HL-60/S4 treated with phorbol 12-myristate 13-acetate at 8.2 ng/mL for 4 days and 3 days (cell line): ENCODE results near the gene MYH7.
"Not testable (repeated sequence)": the region's sequence is repeated elsewhere in the genome, so short reads cannot be mapped to it uniquely, and the experiment has no call there.

ENCODE experiments used
- in situ Hi-C: fragments of 300-500 bp; cut with MboI; formaldehyde crosslinking; loops from 2 replicates; pipeline ENCODE4 v1.15.0; 2022; ENCODE audit warnings: low sequenced_read_pairs

The MYH7 gene

DNA sequence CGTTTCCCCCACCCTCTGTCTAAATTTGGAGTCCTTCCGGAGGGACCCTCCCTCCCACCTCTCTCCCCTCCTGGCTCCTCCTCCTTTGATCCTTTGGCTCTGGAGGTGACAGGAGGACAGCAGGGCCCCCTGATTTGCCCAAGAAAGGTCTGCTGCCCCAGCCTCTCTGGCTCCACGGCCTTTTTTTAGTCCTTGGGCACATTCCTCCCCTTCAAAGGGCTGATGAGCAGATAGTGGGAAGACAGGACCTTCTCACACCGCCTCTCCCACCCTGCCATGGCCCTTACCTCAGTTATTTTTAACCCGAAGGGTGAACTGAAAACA lies 27.2 kb downstream of the MYH7 start:
- in situ Hi-C loops: no loop called here

DNA sequence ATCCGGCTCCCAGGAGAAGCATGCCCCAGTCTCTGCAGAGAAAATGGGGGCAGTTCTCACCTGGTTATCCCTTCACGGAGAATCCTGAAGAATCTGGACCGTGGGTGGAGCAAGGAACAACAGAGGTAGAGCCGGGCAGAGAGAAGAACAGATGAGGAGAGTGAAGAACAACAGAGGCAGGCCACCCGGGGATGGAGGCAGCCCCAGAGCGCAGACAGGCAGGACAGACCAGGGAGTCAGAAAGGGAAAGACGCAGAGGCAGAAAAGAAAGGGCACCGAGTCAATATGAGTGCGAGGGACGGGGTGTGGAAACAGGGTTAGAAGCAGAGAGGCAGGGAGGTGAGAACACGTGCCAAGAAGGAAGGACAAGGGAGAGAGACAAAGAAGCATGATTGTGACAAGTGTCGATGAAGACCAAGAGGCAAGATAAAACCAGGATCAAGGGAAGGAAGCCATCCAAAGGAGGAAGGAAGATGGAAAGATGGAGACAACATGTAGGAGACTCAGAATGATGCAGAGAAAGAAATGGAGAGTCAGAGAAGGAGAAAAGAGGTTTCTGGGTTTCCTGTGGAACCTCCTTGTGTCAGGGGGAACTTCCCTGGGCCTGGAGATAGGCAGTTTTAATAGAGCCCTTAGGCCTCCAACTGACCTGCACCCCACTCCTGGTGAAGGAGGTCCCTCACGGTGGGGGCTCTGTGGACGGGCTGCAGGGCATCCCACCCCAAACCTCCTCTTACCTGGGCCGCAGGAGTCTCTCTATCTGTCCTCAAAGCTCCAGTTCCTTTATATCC lies 27.7 kb downstream of the MYH7 start, which contains the start of gene MYH6:
Gene MYH6, minus strand, starts transcription at position 758 of the 791 bp plus-strand sequence. CDS start 1,050 bp downstream, outside the sequence.
- in situ Hi-C loops: no loop called here

DNA sequence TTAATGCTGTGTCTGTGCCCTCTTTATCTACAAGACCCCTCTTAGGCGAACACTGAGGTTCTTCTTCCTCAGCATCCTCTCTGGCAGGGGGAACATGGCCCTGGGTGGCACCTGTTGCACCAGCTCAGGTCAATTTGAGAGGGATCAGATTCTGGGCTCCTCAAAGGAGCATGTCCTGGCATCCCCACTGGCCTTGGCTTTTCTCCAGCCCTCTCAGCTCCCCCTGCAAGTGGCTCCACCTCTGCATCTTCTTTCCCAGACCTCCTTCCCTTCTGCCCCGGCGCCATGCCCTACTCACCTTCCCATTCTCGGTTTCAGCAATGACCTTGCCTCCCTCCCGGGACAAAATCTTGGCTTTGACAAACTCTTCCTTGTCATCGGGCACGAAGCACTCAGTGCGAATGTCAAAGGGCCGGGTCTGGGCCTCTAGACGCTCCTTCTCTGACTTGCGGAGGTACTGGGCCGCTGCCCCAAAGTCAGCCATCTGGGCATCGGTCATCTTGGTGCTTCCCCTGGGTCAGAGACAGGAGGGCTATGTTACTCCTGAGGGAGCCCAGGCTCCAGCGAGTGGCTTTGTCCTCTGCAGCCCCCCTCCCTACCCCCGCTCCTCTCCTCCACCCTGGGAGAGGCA lies 28.6 kb downstream of the MYH7 start:
- in situ Hi-C loops: no loop called here

DNA sequence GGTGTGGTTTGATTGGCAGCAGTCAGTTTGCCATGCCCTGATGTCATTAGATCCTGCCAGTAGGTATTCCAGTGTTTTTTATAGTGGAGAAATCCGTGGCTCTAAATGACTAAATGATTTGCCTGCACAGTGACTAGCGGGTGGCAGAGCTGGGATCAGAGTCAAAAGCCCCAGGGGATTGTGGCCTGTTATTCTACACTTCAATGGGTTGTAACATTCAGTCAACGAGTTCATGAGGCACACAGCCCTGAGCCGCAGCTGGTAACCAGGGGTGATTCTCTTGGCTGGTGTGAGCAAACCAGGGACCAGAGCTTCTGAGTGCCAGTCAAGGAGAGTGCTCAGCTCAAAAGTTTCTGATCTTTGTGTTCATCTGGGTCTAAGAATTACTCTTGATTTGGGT lies 29.2 kb downstream of the MYH7 start:
- in situ Hi-C loops: no loop called here

DNA sequence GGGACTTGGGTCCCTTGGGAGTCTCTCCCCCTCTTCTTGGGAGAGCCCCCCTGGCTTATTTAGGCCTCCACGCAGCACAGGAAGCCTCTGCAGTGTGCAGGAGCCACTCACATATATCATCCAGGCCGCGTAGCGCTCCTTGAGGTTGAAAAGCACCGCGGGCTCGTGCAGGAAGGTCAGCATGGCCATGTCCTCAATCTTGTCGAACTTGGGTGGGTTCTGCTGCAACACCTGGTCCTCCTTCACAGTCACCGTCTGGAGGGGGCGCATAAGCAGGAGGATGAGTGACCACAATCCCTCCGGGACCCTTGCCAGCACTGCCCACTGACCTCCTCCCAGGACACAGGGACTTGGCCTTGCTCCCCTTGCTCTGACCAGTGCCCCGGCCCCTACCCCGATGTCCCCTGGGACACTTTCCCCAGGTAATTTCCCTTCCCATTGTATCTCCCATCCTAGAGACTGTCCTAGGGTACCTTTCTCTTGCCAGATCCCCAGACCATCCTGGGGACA lies 29.9 kb downstream of the MYH7 start:
- in situ Hi-C loops: no loop called here

DNA sequence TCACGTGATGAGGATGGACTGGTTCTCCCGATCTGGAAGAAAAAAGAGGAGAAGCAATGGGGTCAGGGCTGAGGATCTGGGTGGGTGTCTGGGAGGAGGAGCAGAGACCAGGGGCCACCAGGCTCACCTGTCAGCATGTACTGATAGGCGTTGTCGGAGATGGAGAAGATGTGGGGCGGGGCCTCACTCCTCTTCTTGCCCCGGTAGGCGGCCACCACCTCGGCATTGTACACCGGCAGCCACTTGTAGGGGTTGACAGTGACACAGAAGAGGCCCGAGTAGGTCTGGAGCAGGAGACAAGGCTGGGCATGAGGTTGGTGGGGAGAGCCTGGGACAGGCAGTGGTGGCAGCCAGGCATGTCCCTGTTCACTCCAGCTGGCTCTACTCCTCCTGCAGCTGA lies 30.4 kb downstream of the MYH7 start:
- in situ Hi-C loops: no loop called here

DNA sequence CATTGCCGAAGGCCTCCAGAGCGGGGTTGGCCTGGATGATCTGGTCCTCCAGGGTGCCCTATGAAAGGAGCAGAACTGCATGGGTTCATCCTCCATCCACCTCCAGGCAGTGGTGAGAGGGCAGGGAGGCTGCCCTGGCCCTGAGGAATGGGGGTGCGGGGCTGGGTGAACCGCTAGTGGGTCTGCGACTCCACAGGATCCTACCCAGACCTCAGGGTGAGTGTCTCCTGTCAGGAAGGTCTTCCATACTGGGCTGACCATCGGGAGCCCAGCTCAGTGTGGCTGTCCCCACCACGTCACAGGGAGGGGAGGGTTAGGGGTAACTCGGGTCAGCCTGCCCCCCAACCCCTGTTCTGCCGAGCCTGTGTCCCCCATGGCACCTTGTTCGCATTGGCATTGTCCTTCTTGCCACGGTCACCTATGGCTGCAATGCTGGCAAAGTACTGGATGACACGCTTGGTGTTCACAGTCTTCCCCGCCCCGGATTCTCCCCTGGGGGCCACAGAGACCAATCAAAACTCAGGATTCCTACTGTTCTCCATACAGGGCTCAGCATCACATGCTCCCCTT lies 31.0 kb downstream of the MYH7 start:
- in situ Hi-C loops: no loop called here

DNA sequence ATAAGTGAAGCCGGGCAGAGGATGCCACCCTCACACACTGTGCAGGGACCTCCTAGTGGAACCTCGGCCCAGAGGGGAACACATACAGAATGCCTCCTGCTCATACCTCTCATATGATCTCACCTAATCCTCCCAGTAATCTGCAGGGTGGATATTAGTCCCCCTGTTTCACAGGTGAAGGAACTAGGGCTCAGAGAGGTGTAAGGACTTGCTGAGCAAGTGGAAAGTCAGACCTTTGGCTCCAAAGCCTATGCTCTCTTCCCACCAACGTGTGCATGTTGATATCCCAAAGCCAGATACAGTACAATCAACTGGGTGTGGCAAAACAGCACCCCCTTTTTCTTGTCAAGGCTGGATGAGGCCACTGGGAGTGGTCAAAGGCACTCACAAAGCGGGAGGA lies 31.6 kb downstream of the MYH7 start:
- in situ Hi-C loops: no loop called here

DNA sequence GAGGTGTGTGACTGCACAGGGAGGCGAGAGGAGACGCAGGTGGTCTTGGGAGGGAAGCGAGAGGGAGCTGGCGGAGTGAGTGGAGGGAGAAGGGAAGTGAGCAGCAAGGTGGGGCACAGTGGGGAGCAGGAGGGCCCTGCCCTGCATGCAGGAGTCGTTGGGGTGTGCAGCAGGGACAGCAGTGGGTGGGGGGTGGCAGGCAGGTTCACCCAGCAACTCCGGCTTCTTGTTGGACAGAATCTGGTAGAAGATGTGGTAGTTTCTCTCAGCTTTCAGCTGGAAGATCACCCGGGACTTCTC lies 32.4 kb downstream of the MYH7 start:
- in situ Hi-C loops: no loop called here

DNA sequence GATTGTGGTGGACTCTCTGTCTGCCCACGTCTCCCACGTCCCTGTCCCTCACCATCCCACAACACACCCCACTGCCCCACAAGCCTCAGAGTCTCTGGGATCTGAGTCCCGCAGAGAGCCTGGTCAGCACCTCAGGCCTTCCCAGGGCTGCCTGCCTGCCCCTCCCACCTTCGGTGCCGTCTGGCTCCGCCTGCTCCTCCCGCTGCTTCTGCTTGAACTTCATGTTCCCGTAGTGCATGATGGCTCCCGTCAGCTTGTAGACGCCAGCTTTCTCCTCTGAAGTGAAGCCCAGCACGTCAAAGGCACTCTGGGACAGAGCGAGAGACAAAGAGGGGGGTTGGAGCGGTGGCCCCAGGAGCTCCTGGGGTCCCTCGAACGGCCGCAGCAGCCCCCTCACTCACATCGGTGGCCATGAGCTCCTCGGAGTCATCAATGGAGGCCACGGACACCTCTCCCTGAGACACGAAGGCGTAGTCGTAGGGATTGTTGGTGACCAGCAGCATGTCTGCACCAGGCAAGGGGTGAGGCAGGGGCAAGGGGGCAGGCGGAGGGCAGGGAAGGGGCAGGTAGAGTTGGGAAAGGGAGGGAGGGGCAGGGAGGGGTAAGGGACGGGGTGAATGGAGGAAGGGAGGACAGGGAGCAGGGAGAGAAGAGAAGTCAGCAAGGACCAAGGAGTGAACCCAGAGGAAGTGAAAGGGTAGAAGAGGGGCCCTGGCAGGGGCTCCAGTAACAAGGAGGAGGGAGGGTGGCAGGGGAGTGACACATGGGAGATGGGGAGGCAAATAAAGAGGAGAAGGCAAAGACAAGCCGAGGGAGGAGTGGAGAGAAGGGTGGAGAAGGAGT lies 32.9 kb downstream of the MYH7 start:
- in situ Hi-C loops: no loop called here

DNA sequence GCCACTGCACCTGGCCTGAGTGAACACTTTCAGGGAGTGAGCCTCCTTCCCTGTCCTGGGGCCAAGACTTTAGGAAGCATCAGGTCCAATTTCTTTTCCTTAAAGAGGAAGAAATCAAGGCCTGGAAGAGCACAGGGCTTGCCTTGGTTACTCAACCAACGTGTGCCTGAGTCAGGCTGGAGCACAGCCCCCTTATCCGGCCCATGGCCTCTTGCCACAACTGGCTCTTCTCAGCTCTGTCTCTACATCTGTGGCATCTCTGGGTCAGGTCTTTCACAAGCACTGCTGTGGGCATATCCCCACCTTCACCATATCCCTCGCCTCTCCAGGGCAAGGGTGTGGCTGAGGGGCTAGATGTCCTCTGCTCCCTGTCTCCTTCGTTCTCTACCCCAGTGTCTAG lies 34.2 kb downstream of the MYH7 start:
- in situ Hi-C loops: no loop called here

DNA sequence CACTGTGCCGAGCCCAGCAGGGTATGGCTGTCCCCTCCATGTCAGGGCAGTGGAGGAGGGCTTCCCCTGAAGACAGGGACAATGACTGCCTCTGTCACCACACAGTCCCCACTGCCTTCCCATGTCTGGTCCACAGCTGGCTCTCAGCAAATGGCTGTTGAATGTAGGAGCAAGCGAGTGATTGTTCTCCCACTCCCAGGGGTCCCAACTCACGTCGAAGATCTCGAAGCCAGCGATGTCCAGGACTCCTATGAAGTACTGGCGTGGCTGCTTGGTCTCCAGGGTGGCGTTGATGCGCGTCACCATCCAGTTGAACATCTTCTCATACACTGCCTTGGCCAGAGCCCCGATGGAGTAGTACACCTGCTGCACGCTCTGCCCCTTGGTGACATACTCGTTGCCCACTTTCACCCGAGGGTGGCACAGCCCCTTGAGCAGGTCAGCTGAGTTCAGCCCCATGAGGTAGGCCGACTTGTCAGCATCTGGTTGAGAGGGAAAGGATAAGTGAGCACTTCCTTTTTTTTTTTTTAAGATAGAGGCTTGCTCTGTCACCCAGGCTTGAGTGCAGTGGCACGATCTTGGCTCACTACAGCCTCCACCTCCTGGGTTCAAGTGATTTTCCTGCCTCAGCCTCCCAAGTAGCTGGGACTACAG lies 34.8 kb downstream of the MYH7 start:
- in situ Hi-C loops: not testable (repeated sequence)

DNA sequence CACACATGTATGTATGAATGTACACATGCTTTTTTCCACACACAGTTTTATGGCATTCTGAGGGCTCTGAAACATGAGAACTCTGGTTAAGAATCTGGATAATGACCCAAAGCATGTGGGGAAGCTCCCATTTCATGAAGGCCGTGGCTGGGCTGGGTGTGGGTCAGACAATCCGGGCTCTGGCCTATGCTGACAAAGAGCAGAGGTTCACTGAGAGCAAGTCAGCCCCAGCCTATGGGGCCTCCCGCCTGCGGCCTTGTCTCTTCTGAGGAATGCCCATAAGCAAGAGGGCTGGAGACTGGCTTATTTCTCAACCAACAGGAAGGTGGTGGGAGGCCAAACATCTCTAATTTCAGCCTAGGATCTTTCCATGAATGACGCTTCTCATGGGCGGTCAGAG lies 35.9 kb downstream of the MYH7 start:
- in situ Hi-C loops: no loop called here

DNA sequence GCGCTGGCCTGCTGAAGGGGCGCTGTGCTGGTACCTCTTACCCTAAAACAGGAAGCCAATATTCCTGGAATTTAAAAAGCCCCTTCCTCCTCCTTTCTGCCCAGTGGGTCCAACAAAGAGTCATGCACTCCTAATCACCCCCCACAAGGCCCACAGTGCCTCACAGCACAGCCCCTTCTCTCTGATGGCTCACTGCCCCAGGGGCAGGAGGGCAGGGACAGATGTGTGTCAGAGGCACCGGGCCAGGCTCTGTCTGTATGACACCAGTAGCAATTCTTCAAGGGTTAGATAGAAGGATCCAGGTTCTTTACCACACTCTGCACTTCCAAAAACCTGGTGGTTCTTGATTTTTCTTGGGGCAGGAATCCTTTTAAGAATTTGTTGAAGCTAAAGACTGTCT lies 36.3 kb downstream of the MYH7 start:
- in situ Hi-C loops: no loop called here

DNA sequence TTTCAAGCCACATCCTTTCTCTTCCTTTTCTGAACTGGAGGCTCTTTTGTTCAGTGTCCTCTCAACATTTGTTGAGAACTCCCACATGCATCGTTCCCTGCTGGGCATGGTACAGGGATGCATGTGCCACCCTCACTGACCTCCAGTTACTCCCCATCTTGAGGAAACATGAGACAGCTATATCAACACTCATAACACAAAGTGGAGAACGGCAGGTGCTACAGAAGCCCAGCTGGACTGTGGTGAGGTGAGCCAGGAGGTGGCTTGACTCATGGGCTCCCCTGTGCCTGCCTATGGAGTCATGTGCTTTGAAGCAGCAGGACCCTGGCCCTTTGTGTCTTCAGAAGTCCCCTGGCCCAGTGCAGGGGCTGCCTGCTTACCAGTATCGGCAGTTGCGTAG lies 37.1 kb downstream of the MYH7 start:
- in situ Hi-C loops: no loop called here

DNA sequence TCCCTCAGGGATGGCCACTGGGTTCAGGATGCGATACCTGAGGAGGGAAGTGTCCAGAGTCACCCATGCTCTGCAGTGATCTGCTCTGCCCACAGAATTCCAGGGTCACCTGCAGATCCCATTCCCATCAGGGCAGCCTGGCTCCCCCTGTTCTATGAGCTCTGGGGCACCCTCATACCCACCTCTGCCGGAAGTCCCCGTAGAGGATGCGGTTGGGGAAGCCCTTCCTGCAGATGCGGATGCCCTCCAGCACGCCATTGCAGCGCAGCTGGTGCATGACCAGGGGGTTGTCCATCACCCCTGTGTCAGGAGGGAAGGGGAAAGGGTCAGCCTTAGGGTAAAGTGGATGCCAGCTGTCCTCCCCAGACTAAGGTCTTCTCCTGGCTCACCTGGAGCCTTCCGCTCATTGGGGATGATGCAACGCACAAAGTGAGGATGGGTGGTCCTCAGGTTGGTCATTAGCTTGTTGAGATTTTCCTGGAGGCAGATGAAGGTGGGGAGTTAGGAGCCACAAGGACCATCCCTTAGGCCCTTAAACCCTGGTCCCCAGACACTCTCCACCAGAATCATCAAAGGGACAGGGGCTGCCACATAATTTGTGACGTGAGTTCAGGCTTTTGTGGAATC lies 38.6 kb downstream of the MYH7 start:
- in situ Hi-C loops: no loop called here

DNA sequence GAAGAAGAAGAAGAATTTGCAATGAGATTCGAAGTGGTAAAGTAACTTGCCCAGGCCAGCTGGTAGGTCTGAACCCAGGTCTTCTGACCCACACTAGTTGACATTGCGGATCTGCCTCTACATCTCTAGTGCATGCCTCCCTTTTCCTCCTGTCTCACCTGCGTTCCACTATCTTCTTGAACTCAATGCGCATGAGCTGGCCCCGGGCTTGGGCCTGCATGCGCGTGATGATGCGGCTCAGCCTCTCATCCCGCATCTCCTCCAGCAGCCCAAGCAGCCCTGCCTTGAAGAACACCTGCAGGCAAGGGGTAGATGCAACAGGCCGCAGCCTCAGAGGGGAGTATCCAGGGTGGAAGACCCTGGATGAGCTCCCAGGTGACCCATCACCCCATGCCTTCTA lies 39.3 kb downstream of the MYH7 start:
- in situ Hi-C loops: no loop called here

DNA sequence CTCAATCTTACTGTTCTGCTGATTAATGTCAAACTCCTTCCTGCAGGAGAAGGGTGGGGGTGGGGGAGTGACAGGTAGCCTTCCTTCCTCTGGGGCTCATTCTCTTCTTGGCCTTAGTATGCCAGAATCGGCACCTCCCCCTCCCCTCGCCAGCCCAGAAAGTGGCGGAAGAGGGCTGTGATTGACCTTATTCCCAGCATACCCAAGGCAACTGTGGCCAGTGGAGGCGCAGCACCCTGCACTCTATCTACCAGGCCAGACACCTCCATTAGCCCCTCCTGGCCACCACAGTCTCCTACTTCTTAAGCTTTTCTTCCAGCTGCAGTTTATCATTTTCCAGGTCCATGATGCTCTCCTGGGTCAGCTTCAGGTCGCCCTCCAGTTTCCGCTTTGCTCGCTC lies 42.8 kb downstream of the MYH7 start:
- in situ Hi-C loops: no loop called here

DNA sequence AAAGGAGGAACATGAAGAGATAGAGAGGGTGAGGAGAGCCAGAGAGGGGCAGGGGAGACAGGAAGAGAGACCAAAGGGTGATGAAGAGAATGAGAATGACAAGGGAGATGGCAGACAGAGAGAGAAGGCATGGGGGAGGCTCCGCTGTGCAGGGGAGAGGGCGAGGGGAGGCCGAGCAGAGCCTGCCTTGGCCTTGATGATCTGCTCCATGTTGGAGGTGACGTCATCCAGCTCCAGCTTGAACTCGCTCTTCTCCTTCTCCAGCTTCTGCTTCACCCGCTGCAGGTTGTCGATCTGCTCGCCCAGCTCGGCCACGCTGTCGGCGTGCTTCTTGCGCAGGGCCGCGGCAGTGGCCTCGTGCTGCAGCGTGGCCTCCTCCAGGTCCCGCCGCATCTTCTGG lies 45.6 kb downstream of the MYH7 start:
- in situ Hi-C loops: not testable (repeated sequence)

DNA sequence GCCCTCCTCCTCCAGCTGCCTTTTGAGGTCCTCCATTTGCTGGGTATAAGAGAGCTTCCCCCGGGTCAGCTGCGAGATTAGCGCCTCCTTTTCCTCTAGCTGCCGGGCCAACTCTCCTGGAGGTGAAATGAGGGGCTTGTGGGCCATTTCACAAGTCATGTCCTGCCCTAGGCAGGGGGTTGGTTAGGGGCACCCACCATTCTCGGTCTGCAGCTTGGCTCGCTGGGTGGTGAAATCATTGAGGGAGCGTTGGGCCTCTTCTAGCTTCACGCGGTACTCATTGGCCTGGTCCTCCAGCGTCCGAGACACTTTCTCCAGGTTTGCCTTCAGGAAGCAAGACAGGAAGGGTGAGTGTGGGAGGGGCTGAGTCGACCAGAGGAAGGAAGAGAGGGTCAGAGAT lies 46.1 kb downstream of the MYH7 start:
- in situ Hi-C loops: no loop called here

DNA sequence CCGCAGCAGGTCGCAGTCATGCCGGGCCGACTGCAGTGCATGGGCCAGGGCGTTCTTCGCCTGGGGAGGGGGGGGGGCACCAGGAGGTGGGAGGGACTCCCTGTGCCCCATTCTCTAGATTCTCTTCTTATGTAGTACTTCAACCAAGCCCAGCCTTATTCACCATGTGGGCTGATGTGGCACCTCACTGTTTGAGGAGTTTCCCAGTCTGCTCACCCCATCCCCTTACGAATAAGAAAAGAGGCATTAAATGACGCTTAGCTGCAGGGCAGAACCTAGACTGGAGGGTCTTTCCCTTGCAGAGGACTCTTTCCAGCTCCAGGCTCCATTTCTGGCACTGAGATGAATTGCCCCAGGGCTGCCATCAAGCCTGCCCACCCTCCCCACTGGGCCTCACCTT lies 46.5 kb downstream of the MYH7 start:
- in situ Hi-C loops: no loop called here
